NCI-H526 (cell line): Measurements from ENCODE around the gene CGREF1.
"Not testable (repeated sequence)": the region's sequence is repeated elsewhere in the genome, so short reads cannot be mapped to it uniquely, and the experiment has no call there.

Source experiments
- DNase-seq, 2 experiments: peaks; one replicate each; lab custom pipeline; 2025; lab: John Stamatoyannopoulos, UW

CGREF1 gene

GRCh38 chr2:27087823-27088410, 31.0 kb downstream of the CGREF1 start:
- DNase-seq: no peak

GRCh38 chr2:27086724-27087593, 32.0 kb downstream of the CGREF1 start, which contains the start of gene KHK:
Gene KHK (plus strand): TSS chr2:27086772. CDS start chr2:27087260, 488 bp downstream.
- DNase-seq: peak; percentile 37 to 80

GRCh38 chr2:27086090-27086723, 32.7 kb downstream of the CGREF1 start:
- peak; percentile 65 to 94 for DNase-seq

GRCh38 chr2:27085673-27086089, 33.2 kb downstream of the CGREF1 start:
- peak; percentile 17 to 59 for DNase-seq

GRCh38 chr2:27085062-27085672, 33.8 kb downstream of the CGREF1 start:
- DNase-seq: no peak

- DNase-seq: no peak
These were observed 34.4 kb downstream of the CGREF1 start for GRCh38 chr2:27084297-27085061.

GRCh38 chr2:27083410-27084296, 35.3 kb downstream of the CGREF1 start:
- DNase-seq: no peak

GRCh38 chr2:27082773-27083409, 36.0 kb downstream of the CGREF1 start:
- no peak for DNase-seq

- no peak for DNase-seq
These were observed 36.8 kb downstream of the CGREF1 start for GRCh38 chr2:27081984-27082772.

GRCh38 chr2:27080603-27080936, 38.4 kb downstream of the CGREF1 start:
- DNase-seq: no peak

GRCh38 chr2:27080140-27080469, 38.8 kb downstream of the CGREF1 start:
- no peak for DNase-seq

- no peak for DNase-seq
These were observed 39.4 kb downstream of the CGREF1 start for GRCh38 chr2:27079233-27080139.

- no peak for DNase-seq
These were observed 40.4 kb downstream of the CGREF1 start, which contains the start of gene EMILIN1 for GRCh38 chr2:27078267-27079194. Gene EMILIN1 (plus strand): TSS chr2:27078615. CDS start chr2:27079066, 451 bp downstream.

- DNase-seq: no peak
These were observed 41.7 kb downstream of the CGREF1 start for GRCh38 chr2:27077231-27077630.

- DNase-seq: no peak
These were observed 42.6 kb downstream of the CGREF1 start for GRCh38 chr2:27076323-27076722.

GRCh38 chr2:27075566-27075871, 43.4 kb downstream of the CGREF1 start:
- DNase-seq: not testable (repeated sequence)
